Myocyte (in vitro differentiated cells): ENCODE results near the gene SSTR3. TPM values are rescaled to one million over a fixed set of nuclear protein-coding genes. Genes with fewer than 3 reads are reported as not detected.

Experiments used
- total RNA-seq: library from RNA; depleted of rRNA; stranded (reverse); fragments of >200 nt; gene quantifications from 2 replicates; pipeline ENCODE4 v1.2.3, GENCODE V29; 2014

SSTR3 gene
- total RNA-seq, 1 donor from 2014 or later: not detected

Other genes starting within 250 kb of the SSTR3 start
- 31.9 and 32.2 TPM in 2 replicates for gene TST, start 193.0 kb downstream of the SSTR3 start, total RNA-seq
- 71.5 and 109 TPM in 2 replicates for gene MPST, start 192.7 kb downstream of the SSTR3 start, total RNA-seq
- gene KCTD17, start 160.7 kb downstream of the SSTR3 start, total RNA-seq: 10.7 and 11.0 TPM in 2 replicates
- gene TMPRSS6, start 102.8 kb downstream of the SSTR3 start, total RNA-seq: not detected in 2 replicates
- not detected in 2 replicates for gene IL2RB, start 62.6 kb downstream of the SSTR3 start, total RNA-seq
- 3.7 and 3.8 TPM in 2 replicates for gene C1QTNF6, start 24.2 kb downstream of the SSTR3 start, total RNA-seq
- gene RAC2, start 31.8 kb upstream of the SSTR3 start, total RNA-seq: not detected in 2 replicates
- gene CYTH4, start 70.0 kb upstream of the SSTR3 start, total RNA-seq: not detected in 2 replicates
- gene ELFN2, start 215.0 kb upstream of the SSTR3 start, total RNA-seq: 0.05 and 0.21 TPM in 2 replicates